ENCODE measurements around the gene SPOCK2.

Gene SPOCK2

DNA sequence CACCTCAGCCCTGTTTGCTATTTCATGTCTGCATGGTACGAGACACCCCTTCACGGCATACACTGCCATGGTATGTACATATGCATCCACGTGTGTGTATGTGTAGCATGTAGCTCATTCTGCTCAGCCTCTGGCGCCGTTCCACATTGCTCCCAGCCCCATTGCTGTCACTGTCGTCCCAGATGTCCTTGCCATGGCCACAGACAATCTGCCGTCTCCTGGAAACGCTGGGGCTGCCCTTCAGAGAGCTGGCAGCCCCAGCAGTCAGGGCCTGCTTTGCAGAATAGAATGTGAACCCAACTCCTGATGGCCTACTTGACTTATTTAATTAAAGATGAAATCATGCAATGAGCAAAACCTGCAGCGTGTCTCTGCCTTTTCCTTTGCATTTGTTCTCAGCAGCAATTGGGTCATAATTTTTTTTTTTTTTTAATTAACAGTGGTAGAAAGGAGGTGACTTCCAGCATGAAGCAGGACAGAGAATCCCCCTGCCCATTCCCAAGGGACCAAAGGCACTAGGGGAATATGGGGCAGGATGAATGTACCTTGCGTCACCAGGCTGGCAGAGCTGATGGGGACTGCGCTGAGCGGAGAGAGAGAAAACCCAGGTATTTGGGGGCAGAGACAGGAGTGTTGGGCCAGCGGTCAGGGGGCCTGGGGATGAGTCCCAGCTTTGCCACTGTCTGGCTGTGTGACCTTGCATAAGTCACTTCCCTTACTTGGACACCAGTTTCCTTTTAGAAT, 75.0 kb downstream of the SPOCK2 start:
- TF ChIP-seq, protein P1, sequence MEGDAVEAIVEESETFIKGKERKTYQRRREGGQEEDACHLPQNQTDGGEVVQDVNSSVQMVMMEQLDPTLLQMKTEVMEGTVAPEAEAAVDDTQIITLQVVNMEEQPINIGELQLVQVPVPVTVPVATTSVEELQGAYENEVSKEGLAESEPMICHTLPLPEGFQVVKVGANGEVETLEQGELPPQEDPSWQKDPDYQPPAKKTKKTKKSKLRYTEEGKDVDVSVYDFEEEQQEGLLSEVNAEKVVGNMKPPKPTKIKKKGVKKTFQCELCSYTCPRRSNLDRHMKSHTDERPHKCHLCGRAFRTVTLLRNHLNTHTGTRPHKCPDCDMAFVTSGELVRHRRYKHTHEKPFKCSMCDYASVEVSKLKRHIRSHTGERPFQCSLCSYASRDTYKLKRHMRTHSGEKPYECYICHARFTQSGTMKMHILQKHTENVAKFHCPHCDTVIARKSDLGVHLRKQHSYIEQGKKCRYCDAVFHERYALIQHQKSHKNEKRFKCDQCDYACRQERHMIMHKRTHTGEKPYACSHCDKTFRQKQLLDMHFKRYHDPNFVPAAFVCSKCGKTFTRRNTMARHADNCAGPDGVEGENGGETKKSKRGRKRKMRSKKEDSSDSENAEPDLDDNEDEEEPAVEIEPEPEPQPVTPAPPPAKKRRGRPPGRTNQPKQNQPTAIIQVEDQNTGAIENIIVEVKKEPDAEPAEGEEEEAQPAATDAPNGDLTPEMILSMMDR (IDR thresholded peaks at IDR 0.05; ENCODE audit: low read depth, low read length, missing control alignments): no peak
- no peak overlapping the region for H3K4me3 ChIP-seq (ENCODE audit: low read depth, low read length)
- no peak for DNase-seq (ENCODE audit: low read depth)

DNA sequence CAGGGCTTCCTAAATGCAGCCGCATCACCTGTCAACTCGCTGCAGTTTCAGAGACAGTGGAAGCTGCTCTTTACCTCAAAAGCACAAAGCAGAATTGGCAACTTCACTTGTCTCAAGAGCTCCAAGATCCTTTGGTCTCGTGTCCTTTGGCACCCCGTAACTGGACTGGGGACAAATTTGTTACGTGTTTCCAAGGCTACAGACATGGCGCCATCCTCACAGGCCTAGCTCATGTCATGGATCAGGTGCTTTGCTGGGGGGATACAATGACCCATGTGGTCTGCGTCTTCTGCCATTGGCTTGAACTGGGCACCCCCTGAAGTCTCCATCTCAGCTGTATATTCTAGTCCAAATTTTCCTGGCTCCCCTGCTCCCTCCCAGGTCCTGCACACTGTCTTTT, 75.6 kb downstream of the SPOCK2 start:
- TF ChIP-seq, protein P1 (IDR thresholded peaks at IDR 0.05; ENCODE audit: low read depth, low read length, missing control alignments): no peak
- no peak for DNase-seq (ENCODE audit: low read depth)
- H3K4me3 ChIP-seq (ENCODE audit: low read depth, low read length): no peak overlapping the region

DNA sequence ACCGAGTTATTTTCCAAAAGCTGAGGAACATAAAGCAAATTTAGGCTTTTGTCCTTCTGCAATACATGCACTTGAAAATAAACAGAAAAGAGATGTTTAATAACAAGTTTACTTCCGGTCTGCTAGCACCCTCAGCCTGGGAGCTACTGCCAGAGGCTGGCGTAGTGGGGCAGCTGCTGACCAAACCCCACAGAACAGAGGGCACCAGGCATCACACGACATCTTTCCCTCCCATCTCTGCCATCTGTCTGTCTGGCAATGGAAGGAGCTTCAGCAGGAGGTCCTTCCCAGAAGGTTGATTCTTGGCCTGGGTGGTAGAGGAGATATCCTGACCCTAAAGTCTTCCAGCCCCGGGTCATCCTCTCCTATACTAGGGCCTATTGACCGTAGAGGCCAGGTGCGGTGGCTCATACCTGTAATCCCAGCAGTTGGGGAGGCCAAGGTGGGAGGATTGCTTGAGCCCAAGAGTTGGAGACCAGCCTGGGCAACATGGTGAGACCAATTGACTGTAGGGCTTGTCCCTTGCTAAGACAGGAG, 76.3 kb downstream of the SPOCK2 start:
- DNase-seq (ENCODE audit: low read depth): no peak
- H3K4me3 ChIP-seq (ENCODE audit: low read depth, low read length): no peak overlapping the region
- TF ChIP-seq, protein P1 (IDR thresholded peaks at IDR 0.05; ENCODE audit: low read depth, low read length, missing control alignments): no peak

DNA sequence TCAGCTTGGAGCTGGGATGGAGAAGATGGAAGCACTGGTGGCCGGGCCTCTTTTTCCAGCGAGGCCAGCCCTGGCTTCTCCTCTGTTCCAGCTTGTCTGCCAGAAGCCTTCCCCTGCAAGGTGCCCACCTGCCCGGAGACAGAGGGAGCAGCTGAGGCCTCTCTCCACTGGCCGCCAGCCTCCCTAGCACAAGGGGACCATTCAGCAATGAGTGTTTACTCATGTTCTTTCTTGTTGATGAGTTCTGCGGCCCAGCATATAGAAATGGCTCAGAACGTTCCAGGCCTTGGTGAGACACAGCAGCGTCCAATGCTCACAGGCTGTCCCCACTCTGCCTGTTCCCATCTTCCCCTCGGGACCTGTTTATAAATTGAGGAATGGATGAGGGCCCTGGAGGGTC, 76.9 kb downstream of the SPOCK2 start:
- no peak for DNase-seq (ENCODE audit: low read depth)
- no peak overlapping the region for H3K4me3 ChIP-seq (ENCODE audit: low read depth, low read length)
- TF ChIP-seq, protein P1 (IDR thresholded peaks at IDR 0.05; ENCODE audit: low read depth, low read length, missing control alignments): no peak

DNA sequence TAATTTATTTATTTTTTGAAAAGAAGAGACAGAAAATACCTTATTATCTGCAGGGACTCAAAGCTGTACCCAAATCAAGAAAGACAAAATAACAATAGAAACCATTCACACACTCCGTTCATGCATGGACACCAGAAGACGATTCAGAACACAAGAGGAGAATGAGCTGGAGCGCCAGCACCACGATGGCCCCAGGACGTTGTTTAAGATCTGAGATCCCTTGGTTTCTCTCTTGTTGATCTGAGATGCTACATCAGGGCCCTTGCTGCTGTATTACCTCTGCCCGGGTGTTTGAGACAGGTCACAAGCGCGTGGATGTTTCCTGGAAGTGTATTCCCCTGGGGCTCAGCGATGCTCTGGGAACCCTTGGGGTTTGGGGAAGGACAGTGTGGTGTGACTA, 77.3 kb downstream of the SPOCK2 start:
- DNase-seq (ENCODE audit: low read depth): no peak
- H3K4me3 ChIP-seq (ENCODE audit: low read depth, low read length): no peak overlapping the region
- TF ChIP-seq, protein P1 (IDR thresholded peaks at IDR 0.05; ENCODE audit: low read depth, low read length, missing control alignments): no peak

DNA sequence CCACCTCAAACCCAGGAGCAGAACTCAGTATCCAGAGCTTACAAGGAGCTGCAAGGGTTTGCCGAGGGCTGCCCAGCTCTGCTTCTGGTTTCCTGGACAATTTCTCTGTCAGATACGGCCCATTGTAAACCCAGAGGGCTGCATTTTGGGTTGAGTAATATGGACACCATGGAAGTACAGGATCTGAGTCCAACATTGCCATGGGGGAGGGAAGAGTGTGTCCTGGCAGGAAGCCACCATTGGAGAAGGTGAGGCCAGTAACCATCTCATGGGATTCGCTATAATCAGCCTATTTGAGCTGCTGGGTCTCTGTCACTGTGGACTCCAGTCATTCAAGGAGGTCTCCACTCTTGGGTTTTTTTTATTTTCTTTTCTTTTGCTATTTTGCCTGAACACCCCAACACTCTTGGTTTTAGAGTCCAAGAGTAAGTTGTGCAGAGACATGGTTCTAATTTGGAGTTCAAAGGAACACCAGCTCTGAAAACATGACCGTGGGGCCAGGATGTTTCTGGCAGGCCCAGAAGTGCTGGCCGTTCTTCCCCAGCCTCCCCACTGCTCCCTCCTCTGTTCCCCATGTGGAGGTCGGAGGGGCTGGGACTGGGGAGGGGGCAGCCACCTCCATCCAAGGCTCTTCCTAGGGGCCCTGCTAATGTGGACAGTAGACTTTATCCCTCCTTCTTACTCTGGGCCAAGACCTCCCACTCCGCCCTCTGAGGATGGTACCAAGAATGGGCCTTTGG, 77.9 kb downstream of the SPOCK2 start:
- no peak overlapping the region for H3K4me3 ChIP-seq (ENCODE audit: low read depth, low read length)
- DNase-seq (ENCODE audit: low read depth): no peak
- TF ChIP-seq, protein P1 (IDR thresholded peaks at IDR 0.05; ENCODE audit: low read depth, low read length, missing control alignments): no peak
